Liver (tissue), 3 donors: ENCODE data around the gene PARD3.

Source experiments
- ATF3 ChIP-seq: IDR thresholded peaks from 2 replicates; pipeline ENCODE4 v1.6.1; 2016; ENCODE audit warnings: antibody characterized with exemption
- CTCF ChIP-seq: fragments of 150-350 bp; IDR thresholded peaks from 2 replicates; pipeline ENCODE4 v1.5.1; 2017; ENCODE audit warnings: improper control_type of control experiment, low read depth, low read length; ENCODE audit not compliant: missing input control
- RAD21 ChIP-seq, 2 donors: IDR thresholded peaks; 2 replicates each; pipeline ENCODE4 v1.6.1; 2016; ENCODE audit warnings: antibody characterized with exemption in 2 of 2, mild to moderate bottlenecking in 2 of 2
- YY1 ChIP-seq: IDR thresholded peaks from 2 replicates; pipeline ENCODE4 v1.6.1; 2016; ENCODE audit warnings: antibody characterized with exemption, mild to moderate bottlenecking
- donor health status: healthy.
- donor health status: healthy.

- no peak for TF ChIP-seq CTCF
- no peak for TF ChIP-seq ATF3
- no peak for TF ChIP-seq RAD21 (IDR thresholded peaks at IDR 0.05)
- no peak for TF ChIP-seq YY1
Measured at GRCh38 chr10:34721208-34721840, 93.8 kb downstream of the PARD3 start.
